HCT116 (cell line): ENCODE results near the gene BRD3OS. TPM values are rescaled to one million over a fixed set of nuclear protein-coding genes. Genes with fewer than 3 reads are reported as not detected.

Experiments
- ATAC-seq: fragments of 200-7000 bp; cut with Tn5 transposase; 2 replicates; pipeline ENCODE4 v1.9.1; 2020; ENCODE audit warnings: mild to moderate bottlenecking, moderate library complexity
- BruUV-seq: library from RNA; stranded (reverse); fragments of 400-500 nt; replicated peaks from 2 replicates; lab custom pipeline; 2021; lab: Mats Ljungman, UMichigan
- CTCF ChIA-PET: fragments of 300-600 bp; sonication (Branson Sonifier 250); formaldehyde crosslinking; loops from one replicate; lab custom pipeline; 2021; ENCODE audit warnings: antibody characterized with exemption; lab: Charles Lee
- POLR2A ChIA-PET: fragments of 300-600, 350-600 bp; sonication (Branson Sonifier 250); formaldehyde crosslinking; loops from one replicate; lab custom pipeline; 2021; ENCODE audit warnings: antibody characterized with exemption; lab: Charles Lee
- RAD21 ChIA-PET, 2 experiments: fragments of 300-600 bp; sonication (Branson Sonifier 250); formaldehyde crosslinking; loops; one replicate each; lab custom pipeline; 2023; ENCODE audit warnings: low total read pairs in 2 of 2; ENCODE audit not compliant: uncharacterized antibody in 2 of 2, unreplicated experiment in 2 of 2, low non-redundant PET in 1 of 2; lab: Charles Lee
- DNase-seq: peaks from one replicate; pipeline ENCODE4 v3.0.0-alpha.2; 2010; ENCODE audit warnings: low read depth, low spot score
- H2AFZ ChIP-seq: fragments of 200-600 bp; shearing (Covaris generic), sonication (generic); 2 replicates; pipeline ENCODE4 v1.6.1; 2017; ENCODE audit warnings: low read depth, mixed run types, mixed read lengths, antibody characterized with exemption, low read length; ENCODE audit not compliant: poor library complexity, severe bottlenecking
- H3K27ac ChIP-seq: 2 replicates; pipeline ENCODE4 v1.5.1; 2012; ENCODE audit warnings: low read depth, low read length
- H3K27me3 ChIP-seq: fragments of 200-600 bp; sonication (generic); 2 replicates; pipeline ENCODE4 v1.6.1; 2016; ENCODE audit warnings: mixed run types, low read length, mixed read lengths; ENCODE audit not compliant: insufficient read depth
- H3K36me3 ChIP-seq, 2 experiments: fragments of 200-500 bp in 1 of 2; fragments of 200-600 bp in 1 of 2; sonication (Bioruptor generic) in 1 of 2; sonication (generic) in 1 of 2; 2 replicates each; pipeline versions ENCODE4 v1.5.1 to v1.6.1; 2014 to 2016; ENCODE audit warnings: low read length in 2 of 2, inconsistent platforms in 1 of 2, mixed read lengths in 1 of 2, mixed run types in 1 of 2; ENCODE audit not compliant: insufficient read depth in 2 of 2, control insufficient read depth in 1 of 2
- H3K4me1 ChIP-seq, 2 experiments: fragments of 200-600 bp in 1 of 2; sonication (generic) in 1 of 2; 2 replicates each; pipeline versions ENCODE4 v1.5.1 to v1.6.1; 2012 to 2017; ENCODE audit warnings: low read length in 2 of 2, inconsistent platforms in 1 of 2, mild to moderate bottlenecking in 1 of 2, mixed read lengths in 1 of 2, mixed run types in 1 of 2, moderate library complexity in 1 of 2; ENCODE audit not compliant: insufficient read depth in 2 of 2, control insufficient read depth in 1 of 2
- H3K4me2 ChIP-seq: fragments of 200-600 bp; sonication (generic); 2 replicates; pipeline ENCODE4 v1.6.1; 2017; ENCODE audit warnings: mixed run types, low read length, mixed read lengths
- H3K4me3 ChIP-seq, 2 experiments: fragments of 200-600 bp in 1 of 2; sonication (generic) in 1 of 2; replicated peaks in 1 of 2; 2 replicates each; pipeline ENCODE4 v1.5.1; 2011 to 2016; ENCODE audit warnings: low read length in 2 of 2, control low read depth in 1 of 2, low read depth in 1 of 2, mild to moderate bottlenecking in 1 of 2, mixed read lengths in 1 of 2, mixed run types in 1 of 2
- H3K79me2 ChIP-seq: fragments of 200-600 bp; sonication (generic); 2 replicates; pipeline ENCODE4 v1.6.1; 2017; ENCODE audit warnings: mild to moderate bottlenecking, mixed run types, low read length, moderate library complexity, mixed read lengths; ENCODE audit not compliant: insufficient read depth
- H3K9ac ChIP-seq: fragments of 200-600 bp; sonication (generic); 2 replicates; pipeline ENCODE4 v1.6.1; 2016; ENCODE audit warnings: low read length, mixed read lengths
- H3K9me2 ChIP-seq: fragments of 200-600 bp; sonication (generic), shearing (Covaris generic); 2 replicates; pipeline ENCODE4 v1.6.1; 2017; ENCODE audit warnings: mixed run types, mild to moderate bottlenecking, moderate library complexity; ENCODE audit not compliant: insufficient read depth
- H3K9me3 ChIP-seq, 2 experiments: fragments of 200-500 bp in 1 of 2; fragments of 200-600 bp in 1 of 2; sonication (Bioruptor generic) in 1 of 2; sonication (generic) in 1 of 2; 2 replicates each; pipeline ENCODE4 v1.6.1; 2014 to 2017; ENCODE audit warnings: low read length in 2 of 2, mixed read lengths in 2 of 2, inconsistent platforms in 1 of 2, low read depth in 1 of 2, mild to moderate bottlenecking in 1 of 2, mixed run types in 1 of 2, moderate library complexity in 1 of 2; ENCODE audit not compliant: control insufficient read depth in 1 of 2, insufficient read depth in 1 of 2
- H4K20me1 ChIP-seq: fragments of 200-600 bp; sonication (generic), shearing (Covaris generic); 2 replicates; pipeline ENCODE4 v1.6.1; 2017; ENCODE audit warnings: mixed run types, mild to moderate bottlenecking, moderate library complexity; ENCODE audit not compliant: insufficient read depth
- ATF3 ChIP-seq: IDR thresholded peaks from 2 replicates; pipeline ENCODE4 v1.6.1; 2012
- CEBPB ChIP-seq: IDR thresholded peaks from 2 replicates; pipeline ENCODE4 v1.6.1; 2012; ENCODE audit warnings: low read depth
- CTCF ChIP-seq, 3 experiments: fragments of 200-600 bp in 1 of 3; sonication (generic) in 1 of 3; IDR thresholded peaks in 2 of 3; conservative IDR thresholded peaks in 1 of 3; 2 replicates each; pipeline ENCODE4 v1.5.1; 2012 to 2017; ENCODE audit warnings: low read depth in 2 of 3, low read length in 2 of 3, antibody characterized with exemption in 1 of 3, borderline replicate concordance in 1 of 3, control low read depth in 1 of 3, mild to moderate bottlenecking in 1 of 3, mixed read lengths in 1 of 3, mixed run types in 1 of 3, moderate library complexity in 1 of 3; ENCODE audit not compliant: insufficient read depth in 1 of 3
- EGR1 ChIP-seq: IDR thresholded peaks from 2 replicates; pipeline ENCODE4 v1.6.1; 2012; ENCODE audit warnings: low read depth
- ELF1 ChIP-seq: IDR thresholded peaks from 2 replicates; pipeline ENCODE4 v1.6.1; 2012; ENCODE audit warnings: low read depth, borderline replicate concordance
- MAX ChIP-seq: IDR thresholded peaks from 2 replicates; pipeline ENCODE4 v1.6.1; 2012
- POLR2A ChIP-seq: IDR thresholded peaks from 2 replicates; pipeline ENCODE4 v1.7.0; 2011; ENCODE audit warnings: borderline replicate concordance; ENCODE audit not compliant: insufficient read depth, insufficient read length; ENCODE audit errors: extremely low read depth
- SIN3A ChIP-seq: IDR thresholded peaks from 2 replicates; pipeline ENCODE4 v1.6.1; 2012; ENCODE audit warnings: low read depth
- ZNF274 ChIP-seq: fragments of 200-500 bp; sonication (Bioruptor generic); IDR thresholded peaks from 2 replicates; pipeline ENCODE4 v1.6.1; 2014; ENCODE audit warnings: mild to moderate bottlenecking, low read depth, low read length, inconsistent platforms
- intact Hi-C: fragments of 100-400 bp; cut with micrococcal nuclease; formaldehyde crosslinking; loops from 2 replicates; pipeline ENCODE4 v1.10.0; 2022
- total RNA-seq: library from RNA; stranded (reverse); gene quantifications from one replicate; pipeline ENCODE4 v1.2.1, GENCODE V29; 2021; ENCODE audit not compliant: unreplicated experiment

BRD3OS gene
- total RNA-seq, 1 experiment from 2014 or later: 17.0 TPM

GRCh38 chr9:134039386-134040175 lies 14.3 kb downstream of the BRD3OS start:
- intact Hi-C loops: no loop called here
- BruUV-seq: no TSS peak
- H4K20me1 ChIP-seq: no peaks in the 10 kb centered on the region
- DNase-seq (no peak), ATAC-seq (no peak)
- no peak overlapping the region for H3K4me2 ChIP-seq
- no peaks in the 10 kb centered on the region for H3K27me3 ChIP-seq
- no peaks in the 10 kb centered on the region for H3K9me3 ChIP-seq
- no peak overlapping the region for H3K9ac ChIP-seq
- RAD21 ChIA-PET: no interaction called here
- POLR2A ChIA-PET: no interaction called here
- peaks cover 0 to 9% of the 10 kb centered on the region in 2 experiments; a peak in 1 of 4 replicates for H3K36me3 ChIP-seq
- H3K27ac ChIP-seq: no peak overlapping the region
- no peaks in the 10 kb centered on the region for H3K79me2 ChIP-seq
- TF ChIP-seq MAX (no peak), ELF1 (no peak), ATF3 (no peak), CEBPB (no peak), POLR2A (no peak)
- CTCF ChIA-PET: no interaction called here
- no peaks in the 10 kb centered on the region for H3K4me1 ChIP-seq
- H3K4me3 ChIP-seq: no peak overlapping the region
- H2AFZ ChIP-seq: no peak overlapping the region
- no peaks in the 10 kb centered on the region for H3K9me2 ChIP-seq

GRCh38 chr9:134040176-134040565 lies 14.9 kb downstream of the BRD3OS start:
- Histone ChIP-seq H3K9ac (no peak overlapping the region), H2AFZ (no peak overlapping the region), H3K4me1 (no peaks in the 10 kb centered on the region), H3K9me2 (no peaks in the 10 kb centered on the region), H3K9me3 (no peaks in the 10 kb centered on the region), H3K36me3 (peaks cover 0 to 12% of the 10 kb centered on the region in 2 experiments; a peak in 1 of 4 replicates), H3K4me2 (no peak overlapping the region), H3K27ac (no peak overlapping the region), H3K27me3 (no peaks in the 10 kb centered on the region), H3K79me2 (no peaks in the 10 kb centered on the region), H3K4me3 (no peak overlapping the region), H4K20me1 (no peaks in the 10 kb centered on the region)
- no peak for DNase-seq
- BruUV-seq: no TSS peak
- POLR2A ChIA-PET: no interaction called here
- CTCF ChIA-PET: no interaction called here
- ATAC-seq: no peak
- RAD21 ChIA-PET: no interaction called here
- no peak for TF ChIP-seq EGR1
- no peak for TF ChIP-seq SIN3A
- no peak for TF ChIP-seq ZNF274
- no peak for TF ChIP-seq CTCF (IDR thresholded peaks at IDR 0.05 in 2 of 3, conservative IDR thresholded peaks at IDR 0.05 in 1 of 3; ENCODE audit: borderline replicate concordance in 1 of 3, insufficient read depth in 1 of 3, low read depth in 2 of 3, low read length in 2 of 3)
- TF ChIP-seq CEBPB: no peak
- TF ChIP-seq, all 23 proteins: peak for 0
- intact Hi-C loops: no loop called here
